GM20000 (cell line): ENCODE data around the gene KRT37.

Experiments used
- DNase-seq: peaks from one replicate; pipeline ENCODE4 v3.0.0; 2012; ENCODE audit warnings: low spot score
- TF ChIP-seq, protein P1 (sequence below): IDR thresholded peaks from 2 replicates; pipeline ENCODE4 v1.5.1; 2012; ENCODE audit warnings: mild to moderate bottlenecking, control low read depth; ENCODE audit errors: extremely low read depth, missing control alignments

KRT37 gene

GRCh38 chr17:41448506-41448905, 24.1 kb upstream of the KRT37 start:
- TF ChIP-seq, protein P1, sequence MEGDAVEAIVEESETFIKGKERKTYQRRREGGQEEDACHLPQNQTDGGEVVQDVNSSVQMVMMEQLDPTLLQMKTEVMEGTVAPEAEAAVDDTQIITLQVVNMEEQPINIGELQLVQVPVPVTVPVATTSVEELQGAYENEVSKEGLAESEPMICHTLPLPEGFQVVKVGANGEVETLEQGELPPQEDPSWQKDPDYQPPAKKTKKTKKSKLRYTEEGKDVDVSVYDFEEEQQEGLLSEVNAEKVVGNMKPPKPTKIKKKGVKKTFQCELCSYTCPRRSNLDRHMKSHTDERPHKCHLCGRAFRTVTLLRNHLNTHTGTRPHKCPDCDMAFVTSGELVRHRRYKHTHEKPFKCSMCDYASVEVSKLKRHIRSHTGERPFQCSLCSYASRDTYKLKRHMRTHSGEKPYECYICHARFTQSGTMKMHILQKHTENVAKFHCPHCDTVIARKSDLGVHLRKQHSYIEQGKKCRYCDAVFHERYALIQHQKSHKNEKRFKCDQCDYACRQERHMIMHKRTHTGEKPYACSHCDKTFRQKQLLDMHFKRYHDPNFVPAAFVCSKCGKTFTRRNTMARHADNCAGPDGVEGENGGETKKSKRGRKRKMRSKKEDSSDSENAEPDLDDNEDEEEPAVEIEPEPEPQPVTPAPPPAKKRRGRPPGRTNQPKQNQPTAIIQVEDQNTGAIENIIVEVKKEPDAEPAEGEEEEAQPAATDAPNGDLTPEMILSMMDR, result no peak
- no peak for DNase-seq

DNA sequence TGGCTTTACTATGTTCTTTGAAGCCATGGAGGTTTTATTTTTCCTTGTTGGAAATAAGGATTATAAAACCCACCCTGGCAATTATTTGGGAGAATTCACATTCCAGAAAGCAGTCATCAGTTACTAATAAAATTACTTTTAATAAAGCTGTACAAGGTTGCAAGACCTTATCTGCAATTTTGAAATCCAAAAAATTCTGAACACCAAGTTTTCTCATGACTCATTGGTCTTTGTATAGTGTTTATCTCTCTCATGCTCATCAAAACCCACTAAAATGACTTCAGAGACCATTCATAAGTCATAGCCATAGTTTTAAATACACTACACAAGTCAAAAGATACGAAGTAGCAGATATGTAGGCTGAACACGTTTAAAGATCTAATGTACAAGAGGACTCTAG, 22.4 kb upstream of the KRT37 start:
- TF ChIP-seq, protein P1, result no peak
- DNase-seq, result no peak

DNA sequence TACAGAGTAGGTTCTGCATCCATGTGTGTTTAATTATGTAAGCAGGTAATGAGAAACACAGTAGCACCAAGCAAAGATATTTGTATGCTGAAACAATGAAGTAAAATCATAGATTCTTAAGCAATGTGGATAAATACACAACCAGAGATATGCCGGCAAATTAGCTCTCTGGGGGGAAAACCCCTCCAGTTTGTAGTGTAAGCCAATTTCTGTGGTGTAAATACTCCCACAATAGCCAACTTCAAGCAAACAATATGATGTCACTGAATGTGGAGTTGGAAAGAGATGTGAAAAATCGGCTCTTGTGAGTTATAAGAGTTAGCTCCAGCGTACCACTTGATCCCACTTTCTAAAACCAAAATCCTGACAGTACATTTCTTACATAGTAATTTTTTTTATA, 20.3 kb upstream of the KRT37 start:
- TF ChIP-seq, protein P1, result no peak
- no peak for DNase-seq

- no peak for DNase-seq
Observed at GRCh38 chr17:41444186-41444585, 19.8 kb upstream of the KRT37 start.

GRCh38 chr17:41442739-41443138, 18.4 kb upstream of the KRT37 start:
- no peak for DNase-seq
- TF ChIP-seq, protein P1, result no peak

More at GRCh38 chr17:41444186-41444585, 19.8 kb upstream of the KRT37 start:
- TF ChIP-seq, protein P1, result no peak

GRCh38 chr17:41440531-41441033, 16.2 kb upstream of the KRT37 start, which contains the start of gene KRT38:
Gene KRT38 (minus strand): TSS chr17:41440983. CDS start chr17:41440921, 62 bp downstream.
- TF ChIP-seq, protein P1, result no peak

GRCh38 chr17:41439375-41439774, 15.0 kb upstream of the KRT37 start:
- no peak for DNase-seq
- TF ChIP-seq, protein P1, result no peak

More at GRCh38 chr17:41440531-41441033, 16.2 kb upstream of the KRT37 start, which contains the start of gene KRT38:
- no peak for DNase-seq
